Loucy (cell line): ENCODE data around the gene CSRP1.

Source experiments
- CTCF ChIP-seq: fragments of 200-600 bp; sonication (generic); conservative IDR thresholded peaks from 2 replicates; pipeline ENCODE4 v1.5.1; 2014; ENCODE audit warnings: mild to moderate bottlenecking, antibody characterized with exemption, low read length
- EZH2phosphoT487 ChIP-seq: fragments of 200-600 bp; IDR thresholded peaks from 2 replicates; pipeline ENCODE4 v1.6.1; 2018; ENCODE audit warnings: antibody characterized with exemption, mild to moderate bottlenecking, moderate library complexity, borderline replicate concordance

GRCh38 chr1:201515062-201515750 lies 8.3 kb upstream of the CSRP1 start:
- TF ChIP-seq CTCF (no peak), EZH2phosphoT487 (no peak)
